Activated CD8-positive, alpha-beta memory T cell treated with anti-CD3 and anti-CD28 coated beads for 48 hours (primary cell): ENCODE measurements around the gene C1orf159.
A peak's percentile ranks its signal among the peaks of the same experiment; 100 is the strongest.
"Not testable (repeated sequence)": the region's sequence is repeated elsewhere in the genome, so short reads cannot be mapped to it uniquely, and the experiment has no call there.

ENCODE experiments used
- DNase-seq, 3 experiments: peaks; one replicate each; pipeline ENCODE4 v3.0.0-alpha.2; 2020; ENCODE audit warnings: low read depth in 2 of 3, low spot score in 2 of 3

C1orf159 gene

DNA sequence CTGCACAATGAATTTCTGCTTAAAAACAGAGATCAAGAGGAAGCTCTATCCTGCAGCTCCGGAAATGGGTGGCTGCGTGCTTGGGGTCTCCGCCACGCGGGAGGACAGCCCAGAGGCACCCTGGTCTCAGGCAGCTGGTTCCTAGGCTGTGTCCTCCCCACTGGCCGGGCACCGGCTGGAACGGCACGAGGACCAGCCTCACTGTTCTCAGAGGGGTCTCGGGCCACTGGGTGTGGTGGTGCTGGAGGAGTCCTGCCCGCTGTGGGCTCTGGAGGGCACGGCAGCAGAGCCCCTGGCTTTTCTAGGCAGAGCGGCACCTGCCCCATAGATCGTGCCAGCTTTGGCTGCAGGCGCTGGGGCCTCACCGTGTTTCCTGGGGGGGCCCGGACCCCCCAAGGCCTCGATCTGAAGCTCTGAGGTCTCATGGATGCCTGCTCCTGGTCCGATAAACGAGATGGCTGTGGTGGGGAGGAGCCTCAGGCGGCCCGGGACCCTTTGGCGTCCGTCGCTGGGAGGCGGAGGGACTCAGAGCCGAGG is 33.6 kb downstream of the C1orf159 start:
- DNase-seq = no peak

DNA sequence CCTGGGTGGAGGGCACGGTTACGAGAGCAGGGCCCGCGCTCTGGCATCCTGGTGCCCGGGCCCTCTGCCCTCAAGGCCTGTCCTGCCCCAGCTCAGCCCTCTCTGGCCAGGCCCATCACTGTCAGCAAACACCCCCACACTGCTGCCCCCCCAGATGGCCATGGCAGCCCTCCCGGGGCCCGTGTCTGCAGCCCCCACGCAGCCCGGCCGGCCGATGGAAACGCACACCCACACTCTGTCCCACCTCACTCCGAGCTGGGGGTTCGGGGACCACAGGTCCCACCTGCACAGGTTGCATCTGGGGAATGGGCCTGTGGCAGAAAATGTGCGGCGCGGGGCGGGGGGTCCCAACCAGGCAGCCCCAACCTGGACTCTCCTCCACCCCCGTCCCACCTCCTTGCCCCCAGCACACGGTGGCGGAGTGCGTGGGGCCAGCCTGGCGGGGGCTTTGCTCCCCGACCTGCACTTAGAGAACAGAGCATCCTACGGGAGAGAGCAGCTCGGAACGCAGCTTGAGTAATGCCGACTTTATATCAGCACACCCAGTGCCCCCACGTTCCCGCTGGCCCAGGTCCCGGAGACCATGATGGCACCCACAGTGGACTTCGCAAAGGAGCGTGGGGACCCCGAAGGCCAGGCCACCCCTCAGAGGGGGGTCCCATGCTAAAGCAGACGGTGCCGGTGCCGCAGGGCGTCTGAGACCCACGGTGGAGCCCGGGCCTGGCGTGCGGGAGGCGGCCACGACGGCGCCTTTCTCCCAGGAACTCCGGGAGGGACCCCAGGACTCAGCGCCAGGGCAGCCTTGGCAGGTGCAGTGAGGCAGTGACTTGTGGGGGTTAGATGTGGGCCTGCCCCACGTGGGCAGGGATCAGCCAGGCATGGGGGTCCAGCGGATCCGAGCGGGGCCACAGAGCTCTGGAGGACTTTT is 34.3 kb downstream of the C1orf159 start:
- DNase-seq = no peak

DNA sequence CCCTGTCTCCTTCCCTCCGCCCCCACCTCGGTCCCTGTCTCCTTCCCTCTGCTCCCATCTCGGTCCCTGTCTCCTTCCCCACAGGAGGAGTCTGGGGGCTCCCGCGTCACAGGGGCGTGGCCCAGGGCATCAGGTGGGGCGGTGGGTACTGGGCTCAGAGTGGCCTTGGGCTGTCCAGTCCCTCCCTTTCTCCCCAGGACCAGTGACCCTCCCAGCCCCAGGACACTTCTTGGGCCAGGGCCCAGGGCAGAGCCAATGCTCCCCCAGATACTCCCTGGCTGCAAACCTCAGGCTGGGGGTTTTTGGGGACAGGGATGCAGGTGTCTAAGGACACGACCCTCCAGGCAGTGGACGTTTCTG is 35.0 kb downstream of the C1orf159 start:
- no peak for DNase-seq

DNA sequence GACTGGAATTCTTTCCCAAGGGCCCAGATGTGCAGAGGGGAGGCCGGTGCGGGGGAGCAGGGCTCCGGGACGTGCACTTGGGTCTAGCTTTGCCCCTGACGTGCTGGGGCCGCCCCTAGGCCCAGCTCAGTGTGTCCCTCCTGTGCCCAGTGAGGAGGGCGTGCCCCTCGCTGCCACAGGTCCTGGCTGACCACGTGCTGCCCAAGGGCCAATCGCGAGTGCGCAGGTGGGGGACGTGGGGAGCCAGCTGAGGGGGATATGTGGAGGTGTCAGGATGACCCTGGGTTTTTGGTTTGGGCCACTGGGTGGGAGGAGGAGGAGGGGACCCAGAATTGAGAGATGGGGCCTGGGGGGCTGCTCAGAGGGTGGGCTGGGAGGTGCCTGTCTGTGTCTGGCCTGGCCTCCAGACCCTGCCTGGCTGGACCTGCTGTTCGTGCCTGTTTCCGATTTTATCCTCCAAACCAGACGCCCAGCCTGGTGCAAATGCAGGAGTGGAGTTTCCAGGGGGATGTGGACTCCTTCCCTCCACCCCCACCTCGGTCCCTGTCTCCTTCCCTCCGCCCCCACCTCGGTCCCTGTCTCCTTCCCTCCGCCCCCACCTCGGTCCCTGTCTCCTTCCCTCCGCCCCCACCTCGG is 35.6 kb downstream of the C1orf159 start:
- no peak for DNase-seq

DNA sequence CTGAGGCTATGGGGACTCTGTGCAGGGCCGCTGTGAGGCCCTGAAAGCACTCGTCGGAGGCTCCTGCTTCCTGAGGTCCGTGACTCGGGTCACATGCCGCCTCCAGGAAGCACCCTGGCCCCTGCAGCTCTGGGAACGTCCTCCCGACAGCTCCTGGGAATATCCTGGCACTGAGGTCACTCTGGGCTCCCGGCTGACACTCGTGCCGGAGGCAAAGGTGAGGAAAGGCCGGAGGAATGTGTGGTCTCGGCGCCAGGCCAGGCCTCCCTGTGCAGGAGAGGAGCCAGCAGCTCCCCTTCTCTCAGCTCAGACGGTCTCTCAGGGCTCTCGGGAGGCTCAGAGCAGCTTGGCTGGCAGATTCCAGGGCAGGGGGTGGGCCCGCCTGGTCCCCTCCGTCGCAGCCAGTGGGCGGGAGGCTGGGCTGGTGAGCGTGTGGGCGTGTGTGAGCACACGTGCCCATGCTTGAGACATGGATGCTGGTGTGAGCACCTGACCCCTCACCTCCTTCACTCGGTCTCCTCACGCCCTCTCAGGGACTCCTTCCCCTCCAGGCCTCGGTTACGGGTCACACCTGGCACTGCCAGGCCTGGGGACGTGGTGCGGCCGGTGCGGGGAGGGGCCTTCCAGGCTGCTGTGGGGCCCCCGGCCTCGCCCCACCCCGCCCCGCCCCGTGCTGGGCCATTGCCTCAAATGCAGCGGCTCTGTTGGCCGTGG is 36.3 kb downstream of the C1orf159 start:
- DNase-seq = no peak

DNA sequence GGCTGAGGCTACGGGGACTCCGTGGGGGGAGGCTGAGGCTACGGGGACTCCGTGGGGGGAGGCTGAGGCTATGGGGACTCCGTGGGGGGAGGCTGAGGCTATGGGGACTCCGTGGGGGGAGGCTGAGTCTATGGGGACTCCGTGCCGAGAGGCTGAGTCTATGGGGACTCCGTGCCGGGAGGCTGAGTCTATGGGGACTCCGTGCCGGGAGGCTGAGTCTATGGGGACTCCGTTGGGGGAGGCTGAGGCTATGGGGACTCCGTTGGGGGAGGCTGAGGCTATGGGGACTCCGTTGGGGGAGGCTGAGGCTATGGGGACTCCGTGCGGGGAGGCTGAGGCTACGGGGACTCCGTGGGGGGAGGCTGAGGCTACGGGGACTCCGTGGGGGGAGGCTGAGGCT is 38.5 kb downstream of the C1orf159 start:
- not testable (repeated sequence) for DNase-seq

DNA sequence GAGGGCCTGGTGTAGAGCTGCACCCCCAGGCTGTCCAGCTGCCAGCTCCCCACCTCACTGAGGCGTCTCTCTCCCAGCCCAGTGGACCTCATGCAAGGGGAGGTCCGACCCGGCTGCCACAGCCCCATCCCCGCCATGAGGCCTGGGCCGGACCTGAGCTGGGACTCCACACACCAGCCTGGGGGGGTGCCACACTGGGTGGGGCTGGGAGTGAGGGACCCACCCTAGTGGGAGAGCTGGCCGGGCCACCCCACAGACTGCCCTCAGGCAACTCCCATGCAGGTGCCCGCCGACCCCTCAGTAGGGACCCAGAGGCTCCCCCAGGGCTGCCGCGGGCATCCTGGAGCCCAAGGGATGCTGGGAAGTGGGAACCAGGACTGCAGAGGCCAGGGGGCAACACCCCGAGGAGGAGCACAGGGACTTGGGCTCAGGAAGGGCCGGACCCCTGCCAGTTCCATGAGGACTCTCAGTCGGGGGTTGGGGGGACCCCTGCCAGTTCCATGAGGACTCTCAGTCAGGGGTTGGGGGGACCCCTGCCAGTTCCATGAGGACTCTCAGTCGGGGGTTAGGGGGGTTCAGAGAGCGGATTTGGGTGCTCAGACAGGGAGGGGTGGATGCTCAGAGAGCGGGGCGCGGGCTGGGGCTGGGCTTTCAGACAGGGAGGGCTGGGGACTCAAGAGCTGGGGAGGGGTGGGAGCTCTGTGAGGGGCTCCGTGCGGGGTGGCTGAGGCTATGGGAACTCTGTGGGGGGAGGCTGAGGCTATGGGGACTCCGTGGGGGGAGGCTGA is 40.5 kb downstream of the C1orf159 start:
- no peak for DNase-seq

DNA sequence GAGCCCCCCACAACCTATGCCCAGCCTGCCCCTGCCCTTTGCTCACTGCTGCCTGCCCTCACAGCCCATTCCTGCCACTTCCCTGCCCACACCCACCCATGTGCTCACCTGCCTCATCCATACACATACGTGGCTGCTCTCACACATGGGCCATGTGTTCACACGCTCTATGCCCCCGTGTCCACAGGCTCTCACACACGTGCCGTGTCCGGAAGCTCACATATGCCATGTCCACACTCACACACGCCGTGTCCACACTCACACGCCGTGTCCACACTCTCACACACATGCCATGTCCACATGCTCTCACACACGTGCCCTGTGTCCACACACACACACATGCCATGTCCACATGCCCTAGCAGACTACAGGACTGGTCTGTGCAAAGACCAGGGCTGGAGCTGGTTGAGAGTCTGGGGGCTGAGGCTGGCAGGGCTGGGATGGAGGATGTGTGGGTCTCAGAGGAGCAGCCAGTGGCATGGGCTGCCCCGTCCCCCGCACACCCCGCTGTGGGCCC is 41.2 kb downstream of the C1orf159 start:
- no peak for DNase-seq

DNA sequence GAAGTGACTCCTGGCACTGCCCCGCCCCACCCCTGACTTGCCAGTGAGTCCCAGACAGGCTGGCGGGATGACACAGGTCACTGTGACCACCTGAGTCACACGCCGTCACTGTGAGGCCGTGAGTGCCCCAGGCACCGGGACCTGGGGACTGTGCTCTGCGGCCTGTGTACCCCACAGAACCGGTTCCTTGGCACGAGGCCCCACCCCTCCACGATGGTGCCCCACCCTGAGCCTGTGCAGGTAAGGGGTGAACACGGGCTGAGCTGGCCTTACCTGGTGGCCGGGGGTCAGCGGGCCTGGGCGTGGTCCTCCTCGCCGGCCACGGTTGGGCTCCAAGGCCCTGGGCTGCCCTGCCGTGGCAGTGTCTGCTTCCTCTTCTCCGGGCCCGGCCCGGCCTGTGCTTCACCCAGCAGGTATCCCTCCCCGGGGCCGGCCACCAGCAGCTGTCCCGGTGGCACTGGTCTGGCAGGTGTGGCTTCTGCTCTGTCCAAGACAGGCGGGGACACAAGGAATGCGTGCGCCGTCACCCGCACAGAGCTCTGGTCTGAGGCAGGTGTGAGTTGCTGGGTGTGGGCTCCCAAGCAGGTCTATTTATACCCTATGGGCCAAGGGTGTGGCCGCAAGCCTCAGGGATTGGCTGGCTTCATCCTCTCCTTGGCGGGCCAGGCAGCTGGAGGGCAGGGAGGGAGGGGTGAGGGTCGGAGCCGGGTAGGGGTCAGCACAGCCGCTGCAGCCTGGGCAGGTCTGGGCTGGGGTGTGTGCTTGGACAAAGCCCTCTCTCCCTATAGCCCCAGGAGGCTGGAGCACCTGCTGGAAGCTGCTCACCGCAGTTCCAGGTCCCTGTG is 41.9 kb downstream of the C1orf159 start, which contains the start of gene RNF223:
TSS of gene RNF223 (minus strand) at position 564 of the 845 bp plus-strand sequence. CDS start 1,740 bp downstream, outside the sequence.
- no peak for DNase-seq

DNA sequence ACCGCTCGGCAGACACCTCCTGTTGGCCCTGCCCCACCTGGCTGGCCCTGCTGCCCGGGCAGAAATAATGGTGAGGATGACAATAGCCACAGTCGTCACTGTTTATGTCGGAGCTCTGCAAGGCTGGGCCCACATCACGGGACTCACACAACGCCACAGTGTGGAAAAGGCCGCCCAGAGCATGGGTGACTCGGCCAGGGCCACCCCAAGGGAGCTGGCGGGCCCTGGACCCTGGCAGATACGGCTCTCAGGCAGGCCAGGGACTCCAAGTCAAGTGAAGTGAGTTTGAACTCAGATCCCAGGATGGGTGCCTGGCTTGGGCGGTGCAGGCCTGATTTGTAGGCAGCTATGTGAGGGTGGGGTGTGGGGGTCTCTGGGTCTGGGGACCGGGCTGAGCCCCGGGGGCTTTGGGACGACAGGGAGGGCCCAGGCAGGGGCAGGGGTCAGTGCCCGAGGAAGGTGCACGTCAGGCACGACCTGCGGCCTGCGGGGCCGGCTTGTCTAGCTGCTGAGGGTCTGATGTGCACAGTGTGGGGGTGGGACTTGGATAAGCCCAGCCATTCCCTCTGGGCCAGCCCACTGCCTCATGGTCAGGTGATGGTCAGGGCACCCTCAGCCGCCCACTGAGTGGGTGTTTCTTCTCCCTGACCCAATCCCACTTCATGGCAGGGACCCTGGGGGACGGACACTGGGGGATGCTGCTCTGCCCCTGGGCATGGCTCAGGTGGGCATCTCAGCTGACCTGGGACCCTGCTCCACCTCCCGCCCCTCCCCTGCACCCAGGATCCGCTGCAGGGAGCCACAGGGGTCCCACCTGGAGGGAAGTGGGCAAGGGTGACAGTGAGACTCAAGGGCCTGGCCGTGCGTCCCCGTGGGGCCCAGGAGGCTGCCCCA is 42.8 kb downstream of the C1orf159 start:
- no peak for DNase-seq

DNA sequence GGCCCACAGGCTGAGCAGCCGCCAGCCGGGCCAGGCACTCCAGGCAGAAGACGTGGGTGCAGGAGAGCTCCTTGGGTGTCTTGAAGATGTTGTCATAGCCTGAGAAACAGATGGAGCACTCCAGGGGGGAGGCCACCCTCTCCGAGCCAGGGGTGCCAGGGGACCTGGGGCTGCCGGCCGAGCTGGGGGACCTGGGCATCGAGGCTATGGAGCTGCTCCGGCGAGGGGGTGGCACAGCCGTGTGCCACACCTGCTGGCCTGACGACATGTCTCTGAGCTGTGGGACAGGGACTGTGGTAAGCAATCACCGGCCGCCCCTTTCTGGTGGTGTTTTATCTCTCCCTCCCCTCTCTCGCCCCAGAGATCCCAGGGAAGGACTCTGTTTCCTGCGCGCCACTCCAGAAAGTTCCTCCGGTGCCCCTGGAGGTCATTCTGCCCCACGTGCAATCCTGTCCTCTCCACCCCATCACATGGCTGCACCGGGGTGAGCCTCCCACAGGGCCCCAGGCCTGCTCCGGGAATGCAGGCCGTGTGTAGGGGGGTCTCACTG is 43.5 kb downstream of the C1orf159 start:
- DNase-seq = no peak

DNA sequence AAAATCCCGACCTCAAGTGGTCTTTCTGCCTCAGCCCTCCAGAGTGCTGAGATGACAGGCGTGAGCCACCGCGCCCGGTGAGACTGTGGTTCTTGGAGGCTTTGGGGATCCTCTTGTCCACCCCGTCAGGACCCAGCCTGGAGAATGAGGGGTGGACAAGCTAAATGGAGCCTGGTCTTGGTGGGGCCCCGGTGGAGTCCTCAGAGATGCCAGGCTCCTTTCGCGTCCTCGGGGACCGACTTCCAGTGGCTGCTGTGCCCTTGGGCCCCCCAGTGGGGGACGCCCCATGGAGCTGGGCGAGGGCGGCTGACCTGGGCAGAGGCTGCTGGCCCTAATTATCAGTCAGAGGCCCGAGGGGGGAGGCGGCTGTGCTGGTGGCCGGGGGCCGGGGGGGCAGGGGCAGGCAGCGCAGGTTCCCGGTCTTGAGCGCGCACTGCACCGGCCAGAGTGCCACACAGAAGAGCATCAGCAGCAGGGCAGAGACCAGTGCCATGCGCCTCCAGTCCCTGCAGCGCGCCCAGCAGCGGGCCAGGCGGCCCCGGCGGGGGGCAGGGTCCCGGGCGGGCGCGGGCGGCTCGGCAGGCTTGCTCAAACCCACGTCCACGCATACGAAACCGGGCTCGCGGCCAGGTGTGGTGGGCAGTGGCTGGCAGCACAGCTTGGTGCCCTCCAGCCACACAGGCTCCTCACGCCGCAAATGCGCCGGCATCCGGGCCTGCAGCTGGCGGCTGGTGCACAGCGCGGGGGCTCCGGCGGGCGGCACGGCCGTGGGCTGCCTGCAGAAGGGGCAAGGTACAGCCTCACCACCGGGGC is 44.2 kb downstream of the C1orf159 start:
- no peak for DNase-seq

DNA sequence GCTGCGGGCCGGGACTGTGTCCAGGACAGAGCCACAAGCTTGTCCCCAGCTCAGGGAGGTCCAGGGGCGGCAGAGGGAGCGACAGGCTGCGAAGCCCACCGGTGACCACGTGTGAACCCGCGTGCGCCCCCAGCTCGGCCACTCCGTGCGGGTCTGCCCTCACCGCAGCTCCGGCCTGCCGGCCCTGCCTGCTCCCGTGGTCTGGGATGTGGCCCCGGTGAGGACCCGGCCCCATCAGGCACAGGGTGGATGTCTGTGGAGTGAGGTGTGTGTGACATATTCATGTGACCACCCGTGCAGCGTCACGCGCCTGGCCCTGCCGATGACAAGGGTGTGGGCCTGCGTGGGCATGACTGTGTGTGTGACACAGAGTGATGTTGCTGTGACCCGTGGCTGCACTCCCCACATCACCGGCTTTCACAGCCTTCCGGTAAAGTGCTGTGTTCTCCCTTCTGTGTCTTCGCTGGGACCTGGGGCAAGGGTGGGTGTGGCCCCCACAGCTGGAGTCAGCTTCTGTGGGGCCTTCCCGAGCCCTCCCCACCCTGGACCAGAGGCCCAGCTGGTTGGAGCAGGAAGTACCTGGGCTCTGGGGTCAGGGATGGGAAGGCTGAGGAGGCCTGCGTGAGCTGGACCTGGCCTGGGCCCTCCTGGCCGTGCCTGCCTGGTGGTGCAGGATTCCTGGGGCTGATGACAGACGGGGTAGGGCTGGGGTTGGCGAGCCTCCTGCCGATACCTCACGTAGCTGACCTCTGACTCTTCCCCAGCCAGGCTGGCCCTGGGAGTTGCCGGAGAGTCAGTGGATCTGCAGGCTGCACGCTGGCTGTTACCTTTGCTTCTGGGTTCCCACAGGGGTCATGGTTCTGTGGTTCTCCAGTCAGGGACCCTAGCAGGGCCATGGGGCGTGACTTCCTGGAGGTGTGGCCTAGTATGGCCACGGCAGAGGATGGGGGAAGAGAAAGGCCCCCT is 45.9 kb downstream of the C1orf159 start:
- DNase-seq = no peak

DNA sequence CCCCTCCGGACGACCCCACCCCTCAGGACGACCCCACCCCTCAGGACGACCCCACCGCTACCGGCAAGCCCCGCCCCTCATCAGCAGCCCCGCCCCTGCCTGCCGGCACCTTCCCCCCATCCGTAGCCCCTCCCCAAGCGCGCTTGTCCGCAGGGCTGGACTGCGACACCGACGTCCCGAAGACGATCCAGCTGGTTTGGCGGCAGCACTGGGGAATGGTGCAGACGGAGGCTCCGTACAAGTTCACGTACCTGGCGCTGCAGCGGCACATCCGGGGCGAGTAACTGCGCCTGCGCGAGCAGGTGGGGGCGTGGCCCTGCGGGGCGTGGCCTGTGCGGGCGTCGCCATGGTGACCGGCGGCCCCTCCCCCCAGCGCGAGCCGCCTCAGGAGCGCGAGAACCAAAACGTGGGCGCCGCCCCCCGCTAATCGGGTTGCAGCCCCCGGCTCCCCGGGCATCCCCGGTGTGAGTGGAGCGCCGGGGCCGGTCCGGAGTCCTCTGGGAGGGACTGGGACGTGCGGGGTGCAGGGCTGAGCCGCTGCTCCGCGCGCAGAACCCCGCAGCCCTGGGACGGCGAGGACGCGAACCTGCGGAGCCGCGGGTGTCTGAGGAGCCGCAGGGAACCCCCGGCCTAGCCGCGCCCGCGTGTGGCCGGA is 46.7 kb downstream of the C1orf159 start:
- DNase-seq = peak; percentile 77 to 95 (median 88)

DNA sequence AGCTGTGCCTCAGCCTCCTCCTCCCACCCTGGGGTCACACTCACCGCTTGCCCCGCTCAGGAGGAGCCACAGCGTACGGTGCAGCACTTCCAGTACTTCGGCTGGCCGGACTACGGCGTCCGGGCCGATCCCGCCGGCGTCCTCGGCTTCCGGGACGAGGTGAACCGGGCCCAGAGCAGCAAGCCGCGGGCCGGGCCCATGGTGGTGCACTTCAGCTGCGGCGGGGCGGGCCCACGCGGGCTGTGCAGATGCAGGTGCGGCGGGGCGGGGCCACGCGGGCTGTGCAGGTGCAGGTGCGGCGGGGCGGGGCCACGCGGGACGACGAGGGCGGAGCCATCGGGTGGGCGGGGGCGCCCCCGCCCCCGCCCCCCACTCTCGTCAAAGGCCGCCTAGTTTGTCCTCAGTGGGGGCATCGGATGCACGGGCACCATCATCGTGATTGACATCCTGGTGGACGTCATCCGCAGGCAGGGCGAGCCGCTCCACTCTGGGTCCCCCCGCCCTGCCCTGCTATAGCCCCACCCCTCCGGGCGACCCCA is 47.3 kb downstream of the C1orf159 start:
- no peak for DNase-seq
